C4-2B (cell line): ENCODE results near the gene VWF.

Source experiments
- H3K27ac ChIP-seq: fragments of 450-650 bp; 2 replicates; pipeline ENCODE4 v1.5.1; 2017
- ZFX ChIP-seq: fragments of 450-650 bp; IDR thresholded peaks from 2 replicates; pipeline ENCODE4 v1.6.1; 2017
- TF ChIP-seq, protein P1 (sequence below): fragments of 450-650 bp; conservative IDR thresholded peaks from 2 replicates; pipeline ENCODE4 v1.5.1; 2017; ENCODE audit warnings: mild to moderate bottlenecking

The VWF gene

GRCh38 chr12:5901416-5901815, 223.1 kb downstream of the VWF start:
- H3K27ac ChIP-seq: no peak overlapping the region
- no peak for TF ChIP-seq ZFX
- TF ChIP-seq, protein P1, sequence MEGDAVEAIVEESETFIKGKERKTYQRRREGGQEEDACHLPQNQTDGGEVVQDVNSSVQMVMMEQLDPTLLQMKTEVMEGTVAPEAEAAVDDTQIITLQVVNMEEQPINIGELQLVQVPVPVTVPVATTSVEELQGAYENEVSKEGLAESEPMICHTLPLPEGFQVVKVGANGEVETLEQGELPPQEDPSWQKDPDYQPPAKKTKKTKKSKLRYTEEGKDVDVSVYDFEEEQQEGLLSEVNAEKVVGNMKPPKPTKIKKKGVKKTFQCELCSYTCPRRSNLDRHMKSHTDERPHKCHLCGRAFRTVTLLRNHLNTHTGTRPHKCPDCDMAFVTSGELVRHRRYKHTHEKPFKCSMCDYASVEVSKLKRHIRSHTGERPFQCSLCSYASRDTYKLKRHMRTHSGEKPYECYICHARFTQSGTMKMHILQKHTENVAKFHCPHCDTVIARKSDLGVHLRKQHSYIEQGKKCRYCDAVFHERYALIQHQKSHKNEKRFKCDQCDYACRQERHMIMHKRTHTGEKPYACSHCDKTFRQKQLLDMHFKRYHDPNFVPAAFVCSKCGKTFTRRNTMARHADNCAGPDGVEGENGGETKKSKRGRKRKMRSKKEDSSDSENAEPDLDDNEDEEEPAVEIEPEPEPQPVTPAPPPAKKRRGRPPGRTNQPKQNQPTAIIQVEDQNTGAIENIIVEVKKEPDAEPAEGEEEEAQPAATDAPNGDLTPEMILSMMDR: no peak

GRCh38 chr12:5900533-5901205, 223.8 kb downstream of the VWF start:
- H3K27ac ChIP-seq: no peak overlapping the region
- TF ChIP-seq, protein P1: no peak
- no peak for TF ChIP-seq ZFX

DNA sequence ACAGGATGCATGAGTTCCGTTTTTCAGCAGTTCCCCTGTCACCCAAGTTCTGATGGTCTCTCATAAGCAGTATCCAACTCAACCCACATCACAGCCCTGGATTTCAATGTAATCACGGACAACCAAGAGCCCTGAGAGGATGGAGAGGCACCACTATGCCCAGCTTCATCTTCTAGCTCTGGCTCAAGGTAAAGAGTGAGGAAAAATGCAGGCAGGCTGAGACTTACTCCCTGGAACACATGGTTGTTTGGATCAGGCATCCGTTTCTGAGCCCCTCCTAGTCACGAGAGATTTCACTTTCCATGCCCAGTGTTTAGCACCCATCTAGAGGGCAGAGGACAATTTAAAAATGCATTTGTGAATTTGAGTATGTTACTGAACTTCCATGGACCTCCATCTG, 224.4 kb downstream of the VWF start:
- TF ChIP-seq ZFX: no peak
- TF ChIP-seq, protein P1: no peak

DNA sequence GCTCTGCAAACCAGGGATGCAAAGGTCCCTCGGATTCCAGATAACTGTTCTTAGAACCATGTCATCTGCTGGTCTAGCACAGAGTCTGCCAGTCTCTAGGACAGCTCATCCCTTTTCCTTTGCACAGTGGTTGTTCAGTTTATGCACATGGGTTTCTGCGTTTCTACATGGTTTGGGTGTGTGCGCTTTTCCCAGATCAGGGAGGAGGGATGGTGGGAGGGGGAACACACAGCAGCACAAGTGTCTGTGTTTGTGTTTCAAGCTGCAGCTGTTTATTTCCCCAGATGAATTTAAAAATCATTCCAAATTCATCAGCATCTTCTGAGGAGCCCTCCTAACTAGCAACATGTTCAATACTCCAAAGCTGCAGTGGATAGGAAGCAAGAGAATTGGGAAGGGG, 224.8 kb downstream of the VWF start:
- no peak for TF ChIP-seq ZFX
- TF ChIP-seq, protein P1: no peak
- no peak overlapping the region for H3K27ac ChIP-seq

More for the DNA sequence above, 224.4 kb downstream of the VWF start:
- H3K27ac ChIP-seq: no peak overlapping the region

- TF ChIP-seq, protein P1: peak; percentile 58
- TF ChIP-seq ZFX: no peak
- H3K27ac ChIP-seq: no peak overlapping the region
Observed at GRCh38 chr12:5898874-5899273, 225.6 kb downstream of the VWF start.
